Muscle of arm (tissue), 12 donors: ENCODE measurements around the gene DLX2. TPM values are rescaled to one million over a fixed set of nuclear protein-coding genes. Genes with fewer than 3 reads are reported as not detected.

Source experiments
- DNase-seq: peaks from one replicate; pipeline ENCODE4 v3.0.0-alpha.2; 2013
- polyA plus RNA-seq, 12 donors: library from polyadenylated mRNA; unstranded; fragments of 120-200 nt; gene quantifications; one replicate each; pipeline ENCODE4 v1.2.1, GENCODE V29; 2013; ENCODE audit not compliant: insufficient read length in 12 of 12

Gene DLX2
- polyA plus RNA-seq, 12 donors, result 0.08 to 0.69 (median 0.12) TPM; not detected in 5

- DNase-seq, result no peak
Observed at GRCh38 chr2:172094294-172095145, 8.2 kb downstream of the DLX2 start.

DNA sequence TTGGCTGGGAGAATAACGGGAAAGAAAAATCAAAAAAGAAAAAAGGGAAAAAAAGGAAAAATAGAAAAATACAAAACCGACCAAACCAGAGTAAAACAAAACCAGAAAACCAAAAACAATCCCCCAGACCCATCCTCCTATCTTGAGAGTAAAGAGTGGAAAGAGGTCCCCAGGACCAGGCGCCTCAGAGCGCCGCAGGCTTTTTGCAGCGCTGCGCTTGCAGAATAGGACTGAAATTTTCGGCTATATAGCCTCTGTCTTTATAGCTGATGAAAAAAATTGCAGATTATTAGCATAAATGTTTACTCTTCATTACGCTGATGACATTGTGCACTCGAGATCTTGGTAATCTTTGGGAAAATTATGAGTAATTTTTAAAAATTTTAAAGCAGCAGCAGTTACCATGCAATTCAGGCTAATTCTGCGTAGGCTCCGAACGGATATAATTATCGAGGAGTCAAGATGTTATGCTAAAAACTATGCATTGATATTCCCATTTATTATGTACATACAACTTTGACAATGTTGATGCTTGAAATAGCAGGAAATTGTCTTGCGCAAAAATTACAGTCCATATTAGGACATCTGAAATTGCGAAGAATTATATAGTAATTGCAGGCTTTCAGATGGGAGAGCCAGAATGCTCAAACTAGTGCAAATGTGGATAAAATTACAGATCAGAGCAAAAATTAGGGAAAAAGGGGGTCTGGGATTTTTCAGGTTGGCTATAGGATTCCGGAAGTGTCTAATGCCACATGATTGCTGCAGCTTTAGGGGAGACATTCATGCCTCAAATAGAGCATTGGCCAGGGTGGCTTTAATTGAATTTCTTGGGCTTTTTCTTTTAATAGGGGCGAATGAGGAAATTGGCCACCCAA, 9.0 kb downstream of the DLX2 start:
- DNase-seq, result peak; percentile 23

DNA sequence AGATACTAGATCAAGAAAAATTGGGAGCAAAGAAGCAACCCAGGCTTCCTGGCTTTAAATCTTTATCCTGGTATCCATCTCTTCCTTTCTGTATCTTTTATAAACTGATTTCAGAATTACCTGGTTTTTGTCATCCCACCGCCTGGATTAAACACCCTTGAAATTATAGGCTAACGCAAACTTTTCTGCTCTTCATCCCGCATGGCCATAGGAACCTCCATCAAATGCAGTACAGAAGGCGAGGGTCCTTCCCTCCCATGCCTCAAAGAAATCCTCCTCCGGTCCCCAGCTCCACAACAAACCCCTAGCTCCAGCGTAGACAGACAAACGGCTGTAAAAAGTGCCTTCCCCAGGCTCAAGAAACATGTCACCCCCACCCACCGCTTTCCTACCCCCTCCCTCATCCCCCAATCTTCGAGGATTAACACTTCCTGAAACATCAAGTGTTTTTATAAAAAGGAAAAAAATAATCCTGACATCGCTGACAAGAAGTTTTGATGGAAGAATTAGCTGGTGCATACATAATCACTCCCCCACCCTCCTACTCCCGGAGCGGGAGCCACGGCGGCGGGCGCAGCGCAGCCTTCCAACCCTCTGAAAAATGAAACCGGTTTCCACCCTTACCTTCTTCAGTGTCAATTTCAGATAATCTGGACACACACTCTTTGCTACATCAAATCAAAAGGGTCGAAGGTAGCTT, 9.8 kb downstream of the DLX2 start:
- DNase-seq, result no peak

DNA sequence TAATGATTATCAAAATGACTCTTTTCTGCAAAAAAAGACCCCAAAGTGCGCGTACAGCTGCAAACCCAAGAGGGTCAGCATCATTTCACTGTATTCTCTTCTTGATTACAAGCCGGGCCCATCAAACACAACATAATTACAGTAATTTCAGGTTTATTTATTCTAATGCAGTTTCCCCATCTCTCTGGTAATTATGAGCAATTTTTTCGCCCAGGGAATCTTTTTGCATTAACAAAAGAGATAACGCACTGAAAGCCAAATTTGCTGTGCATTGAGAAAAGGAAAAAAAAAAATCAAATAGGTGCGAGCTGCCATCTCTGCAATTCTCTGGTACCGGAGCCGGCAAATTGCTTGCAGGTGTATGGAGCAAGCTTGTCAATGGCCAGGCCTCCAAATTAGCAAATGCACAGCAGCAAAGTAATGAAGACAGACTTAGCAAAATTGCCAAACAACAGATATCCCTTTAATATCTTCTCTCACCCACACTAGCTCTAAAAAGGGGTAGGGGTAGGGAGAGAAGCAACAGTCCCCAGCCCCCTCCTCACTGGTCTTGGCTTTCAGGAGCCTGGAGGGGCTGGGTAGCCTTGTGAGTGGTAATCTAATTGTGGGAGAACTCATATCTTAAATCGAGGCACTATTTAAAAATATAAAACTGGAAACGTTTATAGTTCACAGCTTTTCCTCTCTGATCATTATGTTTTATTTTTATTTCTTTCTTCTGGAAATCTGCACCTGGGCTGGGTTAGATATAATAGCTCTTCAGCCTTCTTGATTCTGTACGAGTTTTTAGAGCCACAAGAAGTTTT, 10.7 kb downstream of the DLX2 start:
- DNase-seq, result no peak

- DNase-seq, result no peak
Observed at GRCh38 chr2:172091000-172091641, 11.6 kb downstream of the DLX2 start.

DNA sequence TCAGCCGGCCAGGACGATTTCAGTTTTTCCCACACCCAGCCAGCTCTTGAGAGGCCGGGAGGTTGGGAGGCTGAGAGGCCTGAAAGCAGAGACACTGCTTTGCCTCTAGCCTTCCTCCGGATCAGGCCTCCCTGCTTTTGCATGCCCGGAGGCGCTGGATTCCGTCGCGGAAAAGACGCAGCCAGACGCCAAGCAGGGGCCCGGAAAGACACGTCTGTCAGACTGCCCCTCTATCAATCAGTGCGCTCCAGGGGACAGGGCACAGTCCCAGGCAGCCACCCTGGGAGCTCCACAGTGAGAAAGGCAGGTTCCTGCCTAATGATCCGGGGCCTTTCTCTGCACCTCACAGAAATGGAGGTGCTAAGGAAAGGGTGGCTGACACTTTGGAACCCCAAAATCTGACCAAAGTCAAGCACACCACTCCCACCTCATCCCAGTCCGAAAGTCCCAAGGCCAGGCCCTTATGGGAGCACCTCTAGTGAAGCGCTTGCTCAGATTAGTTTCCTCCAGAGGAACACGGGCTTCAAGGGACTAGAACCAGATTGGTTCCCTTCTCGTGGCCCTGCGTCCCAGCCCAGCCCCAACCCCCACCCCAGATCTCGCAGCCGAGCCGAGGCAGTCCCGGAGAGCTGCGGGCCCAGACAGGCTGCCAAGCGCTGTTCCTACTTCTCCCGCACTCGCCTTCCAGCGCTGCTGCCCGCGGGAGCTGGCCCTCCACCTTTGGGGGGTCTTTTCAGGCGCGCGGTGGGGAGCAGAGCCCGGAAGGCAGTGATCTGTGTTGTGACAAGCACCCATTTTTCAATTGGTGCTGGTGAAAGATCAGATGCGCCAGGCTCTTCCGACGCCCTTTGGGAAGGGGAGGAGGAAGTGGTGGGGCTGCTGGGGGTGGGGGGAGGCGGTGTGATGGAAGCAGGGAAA, 12.4 kb downstream of the DLX2 start:
- no peak for DNase-seq

GRCh38 chr2:172089633-172090032, 13.1 kb downstream of the DLX2 start:
- DNase-seq, result no peak

DNA sequence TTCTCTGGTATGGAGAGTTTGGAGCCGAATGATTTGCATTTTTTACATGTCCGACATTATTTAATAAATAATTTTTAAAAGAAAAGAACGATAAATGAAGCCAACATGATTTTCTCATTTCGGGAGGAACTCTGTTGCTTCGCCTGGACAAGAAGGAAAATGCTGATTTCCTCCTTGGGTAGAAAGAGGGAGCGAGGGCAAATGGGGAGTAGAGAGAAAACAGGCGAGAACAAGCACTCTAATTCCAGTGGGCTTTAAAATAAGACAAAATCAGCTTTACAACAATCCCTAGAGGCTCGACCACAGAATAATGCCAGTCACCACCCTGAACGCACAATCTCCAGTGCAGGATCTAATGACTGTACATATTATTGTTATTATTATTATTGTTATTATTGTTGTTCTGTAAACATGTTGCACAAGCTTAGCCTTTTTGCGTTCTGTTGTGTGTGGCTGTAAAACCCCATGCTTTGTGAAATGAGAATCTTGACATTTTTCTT, 13.6 kb downstream of the DLX2 start:
- no peak for DNase-seq

- no peak for DNase-seq
Observed at GRCh38 chr2:172088245-172089004, 14.3 kb downstream of the DLX2 start.

GRCh38 chr2:172087780-172088244, 14.9 kb downstream of the DLX2 start:
- no peak for DNase-seq

- DNase-seq, result peak; percentile 25
Observed at GRCh38 chr2:172087207-172087779, 15.4 kb downstream of the DLX2 start.

GRCh38 chr2:172086241-172087206, 16.2 kb downstream of the DLX2 start:
- no peak for DNase-seq

DNA sequence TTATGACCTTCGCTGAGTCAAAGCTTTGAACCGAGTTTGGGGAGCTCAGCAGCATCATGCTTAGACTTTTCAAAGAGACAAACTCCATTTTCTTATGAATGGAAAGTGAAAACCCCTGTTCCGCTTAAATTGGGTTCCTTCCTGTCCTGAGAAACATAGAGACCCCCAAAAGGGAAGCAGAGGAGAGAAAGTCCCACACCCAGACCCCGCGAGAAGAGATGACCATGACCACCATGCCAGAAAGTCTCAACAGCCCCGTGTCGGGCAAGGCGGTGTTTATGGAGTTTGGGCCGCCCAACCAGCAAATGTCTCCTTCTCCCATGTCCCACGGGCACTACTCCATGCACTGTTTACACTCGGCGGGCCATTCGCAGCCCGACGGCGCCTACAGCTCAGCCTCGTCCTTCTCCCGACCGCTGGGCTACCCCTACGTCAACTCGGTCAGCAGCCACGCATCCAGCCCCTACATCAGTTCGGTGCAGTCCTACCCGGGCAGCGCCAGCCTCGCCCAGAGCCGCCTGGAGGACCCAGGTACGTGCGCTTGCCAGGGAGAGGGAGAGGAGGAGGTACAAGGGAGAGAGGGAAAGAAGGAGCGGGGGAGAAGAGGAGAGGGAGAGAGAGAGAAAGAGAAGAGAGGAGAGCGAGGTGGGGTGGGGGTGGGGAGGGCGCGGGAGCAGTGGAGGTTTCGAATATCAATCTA, 17.1 kb downstream of the DLX2 start, which contains the start of gene DLX1:
TSS of gene DLX1 (plus strand) at position 48 of the 700 bp plus-strand sequence. CDS start at position 219, 171 bp downstream.
- no peak for DNase-seq

- peak; percentile 74 for DNase-seq
Observed at GRCh38 chr2:172084645-172085459, 17.8 kb downstream of the DLX2 start.

GRCh38 chr2:172084395-172084644, 18.4 kb downstream of the DLX2 start:
- no peak for DNase-seq
